ENCODE measurements around the gene AK8.

DNA sequence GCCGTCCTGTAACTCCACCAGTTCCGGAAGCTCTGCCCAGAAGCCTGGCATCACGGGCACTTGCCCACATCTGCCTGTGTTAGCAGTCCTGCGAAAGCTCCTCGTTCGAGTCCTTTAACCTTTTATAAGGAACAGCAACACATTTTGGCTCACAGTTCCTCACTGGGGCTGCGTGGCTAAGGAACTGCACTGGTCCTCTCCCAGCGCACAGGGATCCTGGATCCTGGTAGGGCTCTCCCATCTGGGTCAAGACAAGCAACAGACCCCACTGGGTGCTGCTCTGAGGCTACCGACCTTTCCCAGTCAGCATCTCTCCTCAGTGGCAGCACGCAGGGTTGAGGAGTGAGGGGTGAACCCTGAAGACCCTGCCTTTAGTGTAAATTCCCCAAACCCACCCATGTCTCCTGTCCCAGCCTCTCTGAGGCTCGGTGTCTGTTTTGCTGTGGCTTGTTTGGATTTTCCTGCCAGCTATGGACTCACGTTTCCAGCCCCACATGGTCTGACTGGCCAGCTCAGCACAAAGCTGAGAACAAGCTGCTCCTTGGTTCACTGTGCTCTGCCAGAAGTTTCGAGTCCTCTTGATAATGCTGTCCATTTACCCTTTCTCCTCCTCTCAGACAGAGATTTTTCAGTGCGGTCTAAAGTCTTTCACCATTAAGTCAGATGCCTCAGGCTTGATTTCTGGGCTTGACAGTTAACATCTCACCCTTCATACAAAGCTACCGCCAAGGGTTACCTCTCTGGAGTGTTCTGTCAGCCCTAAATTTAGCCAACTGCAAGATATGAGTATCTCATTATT is 80.0 kb downstream of the AK8 start:
- TF ChIP-seq, protein P1, sequence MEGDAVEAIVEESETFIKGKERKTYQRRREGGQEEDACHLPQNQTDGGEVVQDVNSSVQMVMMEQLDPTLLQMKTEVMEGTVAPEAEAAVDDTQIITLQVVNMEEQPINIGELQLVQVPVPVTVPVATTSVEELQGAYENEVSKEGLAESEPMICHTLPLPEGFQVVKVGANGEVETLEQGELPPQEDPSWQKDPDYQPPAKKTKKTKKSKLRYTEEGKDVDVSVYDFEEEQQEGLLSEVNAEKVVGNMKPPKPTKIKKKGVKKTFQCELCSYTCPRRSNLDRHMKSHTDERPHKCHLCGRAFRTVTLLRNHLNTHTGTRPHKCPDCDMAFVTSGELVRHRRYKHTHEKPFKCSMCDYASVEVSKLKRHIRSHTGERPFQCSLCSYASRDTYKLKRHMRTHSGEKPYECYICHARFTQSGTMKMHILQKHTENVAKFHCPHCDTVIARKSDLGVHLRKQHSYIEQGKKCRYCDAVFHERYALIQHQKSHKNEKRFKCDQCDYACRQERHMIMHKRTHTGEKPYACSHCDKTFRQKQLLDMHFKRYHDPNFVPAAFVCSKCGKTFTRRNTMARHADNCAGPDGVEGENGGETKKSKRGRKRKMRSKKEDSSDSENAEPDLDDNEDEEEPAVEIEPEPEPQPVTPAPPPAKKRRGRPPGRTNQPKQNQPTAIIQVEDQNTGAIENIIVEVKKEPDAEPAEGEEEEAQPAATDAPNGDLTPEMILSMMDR (IDR thresholded peaks at IDR 0.05): no peak
- no peak for TF ChIP-seq RFX5 (IDR thresholded peaks at IDR 0.05; ENCODE audit: low read length)
- TF ChIP-seq, protein P2, sequence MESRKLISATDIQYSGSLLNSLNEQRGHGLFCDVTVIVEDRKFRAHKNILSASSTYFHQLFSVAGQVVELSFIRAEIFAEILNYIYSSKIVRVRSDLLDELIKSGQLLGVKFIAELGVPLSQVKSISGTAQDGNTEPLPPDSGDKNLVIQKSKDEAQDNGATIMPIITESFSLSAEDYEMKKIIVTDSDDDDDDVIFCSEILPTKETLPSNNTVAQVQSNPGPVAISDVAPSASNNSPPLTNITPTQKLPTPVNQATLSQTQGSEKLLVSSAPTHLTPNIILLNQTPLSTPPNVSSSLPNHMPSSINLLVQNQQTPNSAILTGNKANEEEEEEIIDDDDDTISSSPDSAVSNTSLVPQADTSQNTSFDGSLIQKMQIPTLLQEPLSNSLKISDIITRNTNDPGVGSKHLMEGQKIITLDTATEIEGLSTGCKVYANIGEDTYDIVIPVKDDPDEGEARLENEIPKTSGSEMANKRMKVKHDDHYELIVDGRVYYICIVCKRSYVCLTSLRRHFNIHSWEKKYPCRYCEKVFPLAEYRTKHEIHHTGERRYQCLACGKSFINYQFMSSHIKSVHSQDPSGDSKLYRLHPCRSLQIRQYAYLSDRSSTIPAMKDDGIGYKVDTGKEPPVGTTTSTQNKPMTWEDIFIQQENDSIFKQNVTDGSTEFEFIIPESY (IDR thresholded peaks at IDR 0.05; ENCODE audit: borderline replicate concordance, low read depth): no peak
